ENCODE measurements around the gene RDH5. TPM values are rescaled to one million over a fixed set of nuclear protein-coding genes. Genes with fewer than 3 reads are reported as not detected.
A peak's percentile ranks its signal among the peaks of the same experiment; 100 is the strongest.

RDH5 gene
- total RNA-seq, 1 experiment from 2014 or later, result 6.2 TPM

- Histone ChIP-seq H3K4me3 (replicated peaks in 1 of 2; ENCODE audit: low read depth in 1 of 2, low read length in 2 of 2) (no peak overlapping the region), H3K27me3 (ENCODE audit: insufficient read depth, low read length) (no peaks in the 10 kb centered on the region), H3K9me3 (ENCODE audit: control insufficient read depth in 1 of 2, insufficient read depth in 1 of 2, low read depth in 1 of 2, low read length in 2 of 2) (no peaks in the 10 kb centered on the region), H3K9ac (ENCODE audit: low read length) (no peak overlapping the region), H3K4me2 (ENCODE audit: low read length) (no peak overlapping the region), H4K20me1 (ENCODE audit: insufficient read depth) (no peaks in the 10 kb centered on the region), H3K36me3 (ENCODE audit: control insufficient read depth in 1 of 2, insufficient read depth in 2 of 2, low read length in 2 of 2) (peaks cover 10 to 13% of the 10 kb centered on the region in 2 experiments; a peak in 3 of 4 replicates), H3K4me1 (ENCODE audit: control insufficient read depth in 1 of 2, insufficient read depth in 2 of 2, low read length in 2 of 2) (no peaks in the 10 kb centered on the region), H3K79me2 (ENCODE audit: insufficient read depth, low read length) (peaks cover 9% of the 10 kb centered on the region; the same call in 1 of the 2 replicates), H2AFZ (ENCODE audit: low read depth, low read length, poor library complexity, severe bottlenecking) (no peak overlapping the region), H3K27ac (ENCODE audit: low read depth, low read length) (no peak overlapping the region), H3K9me2 (ENCODE audit: insufficient read depth) (no peaks in the 10 kb centered on the region)
- ATAC-seq (no peak), DNase-seq (ENCODE audit: low read depth, low spot score) (no peak)
- TF ChIP-seq EZH2phosphoT487 (IDR thresholded peaks at IDR 0.05; ENCODE audit: borderline replicate concordance) (no peak), JUND (IDR thresholded peaks at IDR 0.05) (0 out of 2 replicates have a peak, but pooled peaks have one; percentile 9), ZFX (IDR thresholded peaks at IDR 0.05) (no peak)
- no TSS peak for BruUV-seq (replicated peaks)
- ChIA-PET RAD21 (ENCODE audit: low non-redundant PET in 1 of 2, low total read pairs in 2 of 2, uncharacterized antibody in 2 of 2, unreplicated experiment in 2 of 2) (no interaction called here), POLR2A (no interaction called here), CTCF (no interaction called here)
- intact Hi-C loops (cut with micrococcal nuclease), result no loop called here
Observed at GRCh38 chr12:55765736-55766290, 45.6 kb downstream of the RDH5 start.

DNA sequence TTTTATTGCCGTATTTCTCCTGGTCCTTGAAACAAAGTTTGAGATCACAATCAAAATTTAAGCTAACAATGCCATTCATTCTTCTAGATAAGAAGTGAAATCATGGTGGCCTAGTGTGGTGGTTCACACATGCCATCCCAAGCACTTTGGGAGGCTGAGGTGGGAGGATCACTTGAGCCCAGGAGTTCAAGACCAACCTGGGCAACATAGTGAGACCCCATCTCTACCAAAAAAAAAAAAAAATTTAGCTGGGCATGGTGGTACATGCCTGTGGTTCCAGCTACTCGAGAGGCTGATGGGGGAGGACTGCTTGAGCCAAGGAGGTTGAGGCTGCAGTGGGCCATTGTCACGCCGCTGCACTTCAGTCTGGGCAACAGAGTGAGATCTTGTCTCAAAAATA, 47.0 kb downstream of the RDH5 start:
- TF ChIP-seq FOSL1 (IDR thresholded peaks at IDR 0.05; ENCODE audit: low read depth) (no peak), YY1 (IDR thresholded peaks at IDR 0.05; ENCODE audit: extremely low read depth, insufficient replicate concordance, low read depth, low read length) (no peak), EZH2 (IDR thresholded peaks at IDR 0.05) (no peak), SIN3A (IDR thresholded peaks at IDR 0.05; ENCODE audit: low read depth) (no peak), MAX (IDR thresholded peaks at IDR 0.05) (no peak), POLR2AphosphoS5 (IDR thresholded peaks at IDR 0.05; ENCODE audit: low read depth, low read length) (no peak), ZFX (IDR thresholded peaks at IDR 0.05) (no peak), RAD21 (IDR thresholded peaks at IDR 0.05; ENCODE audit: low read depth) (no peak), CEBPB (IDR thresholded peaks at IDR 0.05; ENCODE audit: low read depth) (no peak), EZH2phosphoT487 (IDR thresholded peaks at IDR 0.05; ENCODE audit: borderline replicate concordance) (no peak), REST (IDR thresholded peaks at IDR 0.05; ENCODE audit: low read depth) (no peak)
- TF ChIP-seq, protein P1, sequence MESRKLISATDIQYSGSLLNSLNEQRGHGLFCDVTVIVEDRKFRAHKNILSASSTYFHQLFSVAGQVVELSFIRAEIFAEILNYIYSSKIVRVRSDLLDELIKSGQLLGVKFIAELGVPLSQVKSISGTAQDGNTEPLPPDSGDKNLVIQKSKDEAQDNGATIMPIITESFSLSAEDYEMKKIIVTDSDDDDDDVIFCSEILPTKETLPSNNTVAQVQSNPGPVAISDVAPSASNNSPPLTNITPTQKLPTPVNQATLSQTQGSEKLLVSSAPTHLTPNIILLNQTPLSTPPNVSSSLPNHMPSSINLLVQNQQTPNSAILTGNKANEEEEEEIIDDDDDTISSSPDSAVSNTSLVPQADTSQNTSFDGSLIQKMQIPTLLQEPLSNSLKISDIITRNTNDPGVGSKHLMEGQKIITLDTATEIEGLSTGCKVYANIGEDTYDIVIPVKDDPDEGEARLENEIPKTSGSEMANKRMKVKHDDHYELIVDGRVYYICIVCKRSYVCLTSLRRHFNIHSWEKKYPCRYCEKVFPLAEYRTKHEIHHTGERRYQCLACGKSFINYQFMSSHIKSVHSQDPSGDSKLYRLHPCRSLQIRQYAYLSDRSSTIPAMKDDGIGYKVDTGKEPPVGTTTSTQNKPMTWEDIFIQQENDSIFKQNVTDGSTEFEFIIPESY (IDR thresholded peaks at IDR 0.05; ENCODE audit: extremely low read depth, insufficient replicate concordance, low read length), result no peak
- peaks cover 8 to 12% of the 10 kb centered on the region in 2 experiments; a peak in 2 of 4 replicates for H3K36me3 ChIP-seq (ENCODE audit: control insufficient read depth in 1 of 2, insufficient read depth in 2 of 2, low read length in 2 of 2)

More for the DNA sequence above, 47.0 kb downstream of the RDH5 start:
- no peak for DNase-seq (ENCODE audit: low read depth, low spot score)
- Histone ChIP-seq H3K27me3 (ENCODE audit: insufficient read depth, low read length) (no peaks in the 10 kb centered on the region), H3K4me3 (replicated peaks in 1 of 2; ENCODE audit: low read depth in 1 of 2, low read length in 2 of 2) (no peak overlapping the region), H3K79me2 (ENCODE audit: insufficient read depth, low read length) (peaks cover 15% of the 10 kb centered on the region; the same call in 1 of the 2 replicates), H3K9me3 (ENCODE audit: control insufficient read depth in 1 of 2, insufficient read depth in 1 of 2, low read depth in 1 of 2, low read length in 2 of 2) (no peaks in the 10 kb centered on the region), H3K9ac (ENCODE audit: low read length) (no peak overlapping the region), H3K4me2 (ENCODE audit: low read length) (no peak overlapping the region), H3K4me1 (ENCODE audit: control insufficient read depth in 1 of 2, insufficient read depth in 2 of 2, low read length in 2 of 2) (no peaks in the 10 kb centered on the region), H4K20me1 (ENCODE audit: insufficient read depth) (no peaks in the 10 kb centered on the region), H3K9me2 (ENCODE audit: insufficient read depth) (no peaks in the 10 kb centered on the region), H2AFZ (ENCODE audit: low read depth, low read length, poor library complexity, severe bottlenecking) (no peak overlapping the region), H3K27ac (ENCODE audit: low read depth, low read length) (no peak overlapping the region)
- no TSS peak for BruUV-seq (replicated peaks)
- ChIA-PET RAD21 (ENCODE audit: low non-redundant PET in 1 of 2, low total read pairs in 2 of 2, uncharacterized antibody in 2 of 2, unreplicated experiment in 2 of 2) (no interaction called here), POLR2A (interaction anchor here (0.6 kb wide), 1 partner anchor 23 kb away, joined by 3 read pairs; no protein-coding TSS in a partner anchor), CTCF (no interaction called here)
- ATAC-seq, result no peak
- intact Hi-C loops (cut with micrococcal nuclease), result no loop called here
